ENCODE results near the gene IL18R1. TPM values are rescaled to one million over a fixed set of nuclear protein-coding genes. Genes with fewer than 3 reads are reported as not detected.

Gene IL18R1
- total and polyA plus RNA-seq, 2 experiments from 2014 or later = 1.5 to 2.1 TPM

- H2AFZ ChIP-seq = no peak within 1 kb of the TSS
- no peak within 1 kb of the TSS for H3K4me2 ChIP-seq (ENCODE audit: unreplicated experiment)
- H3K4me1 ChIP-seq (ENCODE audit: insufficient read depth) = no peaks in the 10 kb centered on the region
- H3K27ac ChIP-seq = no peak within 1 kb of the TSS
- H4K20me1 ChIP-seq (ENCODE audit: insufficient read depth) = no peaks in the 10 kb centered on the region
- WGBS, 2 experiments (ENCODE audit: low coverage in 1 of 2, low lambda C conversion rate in 2 of 2, missing lambda C conversion rate in 2 of 2) = 63 to 71% methylated on average over 3 of the region's 3 CpGs
- H3K36me3 ChIP-seq (ENCODE audit: low read depth) = no peaks in the 10 kb centered on the region
- DNase-seq = no peak
- H3K79me2 ChIP-seq (ENCODE audit: insufficient read depth) = no peaks in the 10 kb centered on the region
- H3K9ac ChIP-seq = no peak within 1 kb of the TSS
- H3K9me2 ChIP-seq (ENCODE audit: insufficient read depth) = no peaks in the 10 kb centered on the region
- no peak for TF ChIP-seq EZH2phosphoT487 (IDR thresholded peaks at IDR 0.05; ENCODE audit: insufficient read depth, low read depth)
- TF ChIP-seq EZH2 (IDR thresholded peaks at IDR 0.05; ENCODE audit: insufficient read depth, poor library complexity, severe bottlenecking) = no peak
- H3K27me3 ChIP-seq (replicated peaks; ENCODE audit: insufficient read depth) = peaks cover 40% of the 10 kb centered on the region
- in situ Hi-C loops (cut with MboI) = no loop called here
- H3K9me3 ChIP-seq (ENCODE audit: low read depth) = no peaks in the 10 kb centered on the region
- H3F3A ChIP-seq (ENCODE audit: insufficient read depth) = no peaks in the 10 kb centered on the region
- no peak within 1 kb of the TSS for H3K4me3 ChIP-seq
Observed at GRCh38 chr2:102422910-102423309, 67.3 kb downstream of the IL18R1 start, which contains the start of gene IL18RAP. TSS of gene IL18RAP (plus strand) at chr2:102423160. CDS start at chr2:102423278, 118 bp downstream.

GRCh38 chr2:102423368-102423767 lies 67.8 kb downstream of the IL18R1 start:
- Histone ChIP-seq H4K20me1 (ENCODE audit: insufficient read depth) (no peaks in the 10 kb centered on the region), H3F3A (ENCODE audit: insufficient read depth) (no peaks in the 10 kb centered on the region), H3K4me1 (ENCODE audit: insufficient read depth) (no peaks in the 10 kb centered on the region), H3K27ac (no peak overlapping the region), H2AFZ (no peak overlapping the region), H3K9me2 (ENCODE audit: insufficient read depth) (no peaks in the 10 kb centered on the region), H3K4me3 (no peak overlapping the region), H3K9ac (no peak overlapping the region), H3K27me3 (replicated peaks; ENCODE audit: insufficient read depth) (peaks cover 44% of the 10 kb centered on the region), H3K36me3 (ENCODE audit: low read depth) (no peaks in the 10 kb centered on the region), H3K4me2 (ENCODE audit: unreplicated experiment) (no peak overlapping the region), H3K79me2 (ENCODE audit: insufficient read depth) (no peaks in the 10 kb centered on the region), H3K9me3 (ENCODE audit: low read depth) (no peaks in the 10 kb centered on the region)
- WGBS, 2 experiments (ENCODE audit: low coverage in 1 of 2, low lambda C conversion rate in 2 of 2, missing lambda C conversion rate in 2 of 2) = 49 to 54% methylated on average over 2 of the region's 2 CpGs
- in situ Hi-C loops (cut with MboI) = no loop called here
- no peak for TF ChIP-seq EZH2phosphoT487 (IDR thresholded peaks at IDR 0.05; ENCODE audit: insufficient read depth, low read depth)
- no peak for TF ChIP-seq EZH2 (IDR thresholded peaks at IDR 0.05; ENCODE audit: insufficient read depth, poor library complexity, severe bottlenecking)
- DNase-seq = no peak

- Histone ChIP-seq H3K27me3 (replicated peaks; ENCODE audit: insufficient read depth) (peaks cover 45% of the 10 kb centered on the region), H3K36me3 (ENCODE audit: low read depth) (no peaks in the 10 kb centered on the region), H3K9ac (no peak overlapping the region), H4K20me1 (ENCODE audit: insufficient read depth) (no peaks in the 10 kb centered on the region), H3K4me3 (no peak overlapping the region), H3K4me1 (ENCODE audit: insufficient read depth) (no peaks in the 10 kb centered on the region), H3K4me2 (ENCODE audit: unreplicated experiment) (no peak overlapping the region), H3K9me3 (ENCODE audit: low read depth) (no peaks in the 10 kb centered on the region), H3F3A (ENCODE audit: insufficient read depth) (no peaks in the 10 kb centered on the region), H3K79me2 (ENCODE audit: insufficient read depth) (no peaks in the 10 kb centered on the region), H3K27ac (no peak overlapping the region), H3K9me2 (ENCODE audit: insufficient read depth) (no peaks in the 10 kb centered on the region), H2AFZ (no peak overlapping the region)
- no peak for DNase-seq
- in situ Hi-C loops (cut with MboI) = loop anchor here (25.0 kb wide), 2 partner anchors 412 to 512 kb away; no protein-coding TSS in a partner anchor
- TF ChIP-seq EZH2phosphoT487 (IDR thresholded peaks at IDR 0.05; ENCODE audit: insufficient read depth, low read depth) (no peak), EZH2 (IDR thresholded peaks at IDR 0.05; ENCODE audit: insufficient read depth, poor library complexity, severe bottlenecking) (no peak)
- 25 to 26% methylated on average over 3 of the region's 3 CpGs for WGBS, 2 experiments (ENCODE audit: low coverage in 1 of 2, low lambda C conversion rate in 2 of 2, missing lambda C conversion rate in 2 of 2)
Observed at GRCh38 chr2:102424754-102425153, 69.2 kb downstream of the IL18R1 start.

- TF ChIP-seq EZH2phosphoT487 (IDR thresholded peaks at IDR 0.05; ENCODE audit: insufficient read depth, low read depth) (no peak), EZH2 (IDR thresholded peaks at IDR 0.05; ENCODE audit: insufficient read depth, poor library complexity, severe bottlenecking) (no peak)
- Histone ChIP-seq H3K4me3 (no peak overlapping the region), H3K9me3 (ENCODE audit: low read depth) (no peaks in the 10 kb centered on the region), H3K27me3 (replicated peaks; ENCODE audit: insufficient read depth) (peaks cover 39% of the 10 kb centered on the region), H3K9ac (no peak overlapping the region), H3K4me1 (ENCODE audit: insufficient read depth) (no peaks in the 10 kb centered on the region), H3K27ac (no peak overlapping the region), H4K20me1 (ENCODE audit: insufficient read depth) (no peaks in the 10 kb centered on the region), H3K79me2 (ENCODE audit: insufficient read depth) (no peaks in the 10 kb centered on the region), H3K36me3 (ENCODE audit: low read depth) (no peaks in the 10 kb centered on the region), H3K4me2 (ENCODE audit: unreplicated experiment) (no peak overlapping the region), H3F3A (ENCODE audit: insufficient read depth) (no peaks in the 10 kb centered on the region), H3K9me2 (ENCODE audit: insufficient read depth) (no peaks in the 10 kb centered on the region), H2AFZ (no peak overlapping the region)
- in situ Hi-C loops (cut with MboI) = loop anchor here (25.0 kb wide), 2 partner anchors 413 to 513 kb away; no protein-coding TSS in a partner anchor
- 47 to 50% methylated on average over 5 of the region's 5 CpGs for WGBS, 2 experiments (ENCODE audit: low coverage in 1 of 2, low lambda C conversion rate in 2 of 2, missing lambda C conversion rate in 2 of 2)
- DNase-seq = no peak
Observed at GRCh38 chr2:102425441-102426132, 70.0 kb downstream of the IL18R1 start.
